Fibroblast of skin of left biceps (primary cell): ENCODE measurements around the gene ZSCAN22.
"Not testable (repeated sequence)": the region's sequence is repeated elsewhere in the genome, so short reads cannot be mapped to it uniquely, and the experiment has no call there.

Source experiments
- DNase-seq, 2 experiments: peaks; one replicate each; pipeline ENCODE4 v3.0.0-alpha.2; 2013; ENCODE audit warnings: low read depth in 2 of 2

Gene ZSCAN22

GRCh38 chr19:58326914-58327726, at the start of gene ZSCAN22:
Gene ZSCAN22 (plus strand): TSS chr19:58326994. CDS start chr19:58334803, 7,809 bp downstream.
- DNase-seq, result peak; percentile 75 to 81

DNA sequence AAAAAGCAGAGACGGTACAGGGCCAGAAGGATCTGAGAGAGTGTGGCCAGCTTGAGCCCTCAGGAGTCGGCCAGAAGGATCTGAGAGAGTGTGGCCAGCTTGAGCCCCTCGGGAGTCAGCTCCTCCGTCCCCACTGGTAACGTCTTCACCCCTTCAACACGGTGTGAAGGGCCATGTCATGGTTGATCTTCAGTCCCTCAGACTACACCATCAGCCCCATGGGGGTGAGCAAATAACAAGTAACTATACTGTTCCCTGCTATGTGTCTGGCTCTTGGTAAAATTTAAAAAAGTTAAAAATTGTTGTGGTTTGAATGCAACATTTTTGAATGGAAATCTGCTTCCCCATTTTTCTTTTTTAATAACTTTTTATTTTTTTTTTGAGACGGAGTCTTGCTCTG, 49.6 kb upstream of the ZSCAN22 start:
- DNase-seq, result no peak

GRCh38 chr19:58277748-58278540, 48.9 kb upstream of the ZSCAN22 start:
- no peak for DNase-seq

DNA sequence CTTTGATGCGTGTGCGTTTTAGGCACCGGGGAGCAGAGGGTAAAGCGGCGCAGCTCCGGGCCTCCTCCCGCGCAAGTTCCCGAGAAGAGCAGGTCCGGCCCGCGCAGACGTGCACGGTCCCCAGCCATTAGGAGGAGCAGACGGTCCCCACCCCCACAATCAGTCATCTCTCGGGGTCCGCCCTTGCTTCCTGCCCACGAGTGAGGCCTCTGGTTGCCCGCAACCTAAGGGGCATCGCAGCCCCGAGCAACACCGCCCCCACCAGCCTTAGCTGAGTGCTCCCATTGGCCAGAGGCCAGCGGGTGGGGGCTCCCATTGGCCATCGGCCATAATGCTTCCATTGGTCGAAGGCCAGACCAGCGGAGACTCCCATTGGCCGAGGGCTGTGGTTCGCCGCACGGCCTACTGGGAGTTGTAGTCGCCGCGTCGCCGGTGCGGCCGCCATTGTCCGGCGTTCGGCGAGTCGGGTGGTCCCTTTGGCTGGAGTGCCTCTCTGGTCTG, 48.2 kb upstream of the ZSCAN22 start, which contains the start of gene ZNF8:
Gene ZNF8 (plus strand): TSS at position 415 of the 501 bp plus-strand sequence. CDS start 127 bp downstream, outside the sequence.
- DNase-seq, result peak; percentile 95 to 96

DNA sequence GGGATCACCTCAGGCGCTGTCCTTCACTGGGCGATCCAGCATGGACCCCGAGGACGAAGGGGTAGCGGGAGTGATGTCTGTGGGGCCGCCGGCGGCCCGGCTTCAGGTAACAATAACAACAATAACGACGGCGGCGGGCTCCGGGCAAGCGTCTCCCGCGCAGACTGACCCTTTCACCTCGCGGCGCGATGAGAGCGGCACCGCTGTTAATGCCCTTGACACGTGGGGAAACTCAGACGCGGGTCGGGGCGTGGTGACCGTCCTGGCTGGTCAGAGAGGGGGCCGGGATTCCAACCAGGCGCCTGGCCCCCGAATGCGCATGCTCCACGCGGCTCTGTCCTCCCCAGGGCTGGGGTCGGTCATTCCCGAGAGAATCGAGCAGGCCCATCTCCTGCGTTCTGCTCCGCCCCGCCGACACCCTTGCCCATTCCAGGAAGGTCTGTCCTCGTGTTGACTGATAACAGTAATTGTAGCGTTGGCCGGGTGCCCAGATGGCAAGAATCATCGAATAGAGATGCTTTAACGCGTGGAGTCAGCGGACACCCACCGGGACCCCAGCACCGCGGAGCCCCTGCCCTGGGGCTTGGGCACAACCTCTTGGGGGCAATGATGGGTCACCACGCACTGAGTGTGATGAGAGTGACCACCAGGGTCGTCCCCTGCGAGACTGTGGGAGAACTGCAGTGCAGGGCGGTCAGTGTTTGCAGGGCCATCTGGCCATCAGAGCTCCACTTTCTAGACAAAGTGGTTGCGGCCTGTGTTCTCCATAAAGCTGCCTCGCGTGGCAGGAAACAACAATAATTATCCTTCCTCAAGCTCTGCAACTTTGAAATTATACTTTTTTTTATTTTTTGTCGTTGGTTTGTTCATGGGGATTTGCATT, 47.5 kb upstream of the ZSCAN22 start:
- DNase-seq, result peak; percentile 18

GRCh38 chr19:58279925-58280316, 46.9 kb upstream of the ZSCAN22 start:
- DNase-seq, result no peak

- DNase-seq, result no peak
Observed at GRCh38 chr19:58284199-58284598, 42.6 kb upstream of the ZSCAN22 start.

GRCh38 chr19:58291943-58292342, 34.9 kb upstream of the ZSCAN22 start:
- DNase-seq, result no peak

- DNase-seq, result no peak
Observed at GRCh38 chr19:58294743-58295374, 31.9 kb upstream of the ZSCAN22 start.

DNA sequence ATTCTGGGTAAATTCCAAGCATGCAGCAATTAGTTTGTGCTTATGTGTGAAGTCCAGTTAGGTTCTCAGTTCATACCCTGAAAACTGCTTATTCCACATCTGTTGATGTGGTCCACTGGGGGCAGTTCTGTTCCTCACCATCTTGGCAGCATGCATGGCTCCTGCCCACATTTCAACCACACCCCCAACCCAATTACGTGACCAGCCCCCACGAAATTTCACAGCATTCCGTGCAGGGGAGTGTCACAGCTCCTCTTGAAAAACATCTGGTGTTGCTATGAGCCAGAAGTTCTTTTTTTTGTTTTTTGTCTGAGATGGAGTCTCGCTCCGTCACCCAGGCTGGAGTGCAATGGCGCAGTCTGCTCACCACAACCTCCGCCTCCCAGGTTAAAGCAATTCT, 30.7 kb upstream of the ZSCAN22 start:
- DNase-seq, result no peak

DNA sequence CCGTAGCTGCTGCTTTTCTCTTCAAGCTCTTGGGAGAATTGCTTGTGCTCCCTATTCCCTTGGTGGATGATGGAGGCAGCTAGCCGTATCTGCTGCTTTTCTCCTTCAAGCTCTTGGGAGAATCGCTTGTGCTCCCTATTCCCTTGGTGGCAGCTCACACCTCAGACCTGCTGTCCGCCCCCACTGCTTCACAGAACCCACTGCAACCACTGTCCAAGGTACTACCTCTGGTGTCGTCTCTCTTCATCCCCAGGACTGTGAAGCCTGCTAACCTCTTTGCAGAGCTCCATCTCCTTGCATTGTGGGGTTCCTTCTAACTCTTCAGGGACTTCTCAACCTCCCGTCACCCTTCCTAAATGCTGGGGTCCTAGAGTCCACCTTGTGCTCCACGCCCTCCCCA, 26.2 kb upstream of the ZSCAN22 start:
- DNase-seq, result no peak

DNA sequence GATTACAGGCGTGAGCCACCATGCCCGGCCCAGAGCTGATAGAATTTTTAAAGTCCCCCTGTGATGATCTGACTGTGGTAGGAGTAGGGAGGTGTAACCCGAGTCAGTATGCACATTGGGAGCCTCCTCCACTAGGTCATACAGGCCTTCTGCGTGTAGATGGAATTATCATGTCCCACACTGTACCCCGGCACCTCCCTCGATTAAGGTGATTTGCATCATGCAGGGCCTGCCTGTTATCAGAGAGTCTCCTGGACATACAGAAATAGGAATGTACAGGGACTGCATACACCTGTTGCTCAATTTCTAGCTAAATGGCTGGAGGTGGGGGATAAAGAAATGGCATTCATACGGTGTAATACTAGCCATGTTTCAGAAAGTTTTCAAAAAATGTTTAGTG, 22.5 kb upstream of the ZSCAN22 start:
- DNase-seq, result no peak

- DNase-seq, result no peak
Observed at GRCh38 chr19:58304748-58305064, 22.1 kb upstream of the ZSCAN22 start.

GRCh38 chr19:58305065-58305931, 21.5 kb upstream of the ZSCAN22 start, which contains the start of gene ERVK3-1:
Gene ERVK3-1 (plus strand): TSS chr19:58305377. CDS start chr19:58312169, 6,792 bp downstream.
- peak; percentile 84 to 89 for DNase-seq

DNA sequence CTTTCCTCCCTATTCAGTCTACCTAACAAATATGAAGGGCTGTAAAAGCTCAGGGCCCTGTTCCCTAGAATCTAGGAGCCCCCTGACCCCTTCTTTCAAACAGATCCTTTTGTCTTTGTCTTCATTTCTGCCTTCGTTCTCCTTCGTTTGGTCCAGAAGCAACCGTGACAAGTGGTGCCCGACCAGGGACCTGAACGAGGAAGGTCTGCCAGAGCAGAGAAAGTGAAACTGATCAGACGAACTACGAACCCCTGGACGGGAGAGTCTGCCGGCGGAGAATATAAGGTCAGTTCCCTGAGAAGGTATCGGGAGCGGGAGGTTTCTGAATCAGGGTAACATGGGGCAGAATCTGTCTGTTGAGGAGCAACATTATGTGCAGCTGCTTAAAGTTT, 20.9 kb upstream of the ZSCAN22 start:
- DNase-seq, result no peak

- DNase-seq, result no peak
Observed at GRCh38 chr19:58307736-58308135, 19.1 kb upstream of the ZSCAN22 start.

DNA sequence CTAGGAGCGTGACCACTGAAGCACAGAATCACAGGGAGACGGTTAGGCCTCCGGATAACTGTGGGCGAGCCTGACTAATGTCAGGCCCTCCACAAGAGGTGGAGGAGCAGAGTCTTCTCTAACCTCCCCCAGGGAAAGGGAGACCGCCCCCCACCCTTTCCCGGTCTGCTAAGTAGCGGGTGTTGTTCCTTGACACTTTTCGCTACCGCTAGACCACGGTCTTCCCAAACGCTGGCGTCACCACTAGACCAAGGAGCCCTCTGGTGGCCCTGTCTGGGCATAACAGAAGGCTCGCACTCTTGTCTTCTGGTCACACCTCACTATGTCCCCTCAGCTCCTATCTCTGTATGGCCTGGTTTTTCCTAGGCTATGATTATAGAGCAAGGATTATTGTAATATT, 16.1 kb upstream of the ZSCAN22 start:
- not testable (repeated sequence) for DNase-seq

GRCh38 chr19:58311345-58311865, 15.4 kb upstream of the ZSCAN22 start:
- DNase-seq, result no peak

DNA sequence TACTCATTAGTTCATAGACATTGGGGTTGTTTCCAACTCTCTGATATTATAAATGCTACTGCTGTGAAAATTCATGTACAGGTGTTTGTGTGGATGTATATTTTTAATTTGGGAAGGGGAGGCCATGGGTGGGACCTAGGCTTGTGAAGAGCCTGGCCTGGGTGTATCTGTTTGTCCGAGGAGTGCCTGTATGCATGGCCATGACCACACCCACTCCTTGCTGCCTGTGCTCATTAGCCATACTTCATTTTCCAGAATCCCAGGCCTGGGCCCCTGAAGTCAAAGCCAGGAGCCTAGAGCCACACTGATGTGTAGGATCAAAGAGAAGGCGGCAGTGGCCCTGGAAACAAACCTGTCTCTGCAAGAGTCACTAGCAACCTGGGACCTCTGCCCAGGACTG, 11.2 kb upstream of the ZSCAN22 start:
- no peak for DNase-seq

DNA sequence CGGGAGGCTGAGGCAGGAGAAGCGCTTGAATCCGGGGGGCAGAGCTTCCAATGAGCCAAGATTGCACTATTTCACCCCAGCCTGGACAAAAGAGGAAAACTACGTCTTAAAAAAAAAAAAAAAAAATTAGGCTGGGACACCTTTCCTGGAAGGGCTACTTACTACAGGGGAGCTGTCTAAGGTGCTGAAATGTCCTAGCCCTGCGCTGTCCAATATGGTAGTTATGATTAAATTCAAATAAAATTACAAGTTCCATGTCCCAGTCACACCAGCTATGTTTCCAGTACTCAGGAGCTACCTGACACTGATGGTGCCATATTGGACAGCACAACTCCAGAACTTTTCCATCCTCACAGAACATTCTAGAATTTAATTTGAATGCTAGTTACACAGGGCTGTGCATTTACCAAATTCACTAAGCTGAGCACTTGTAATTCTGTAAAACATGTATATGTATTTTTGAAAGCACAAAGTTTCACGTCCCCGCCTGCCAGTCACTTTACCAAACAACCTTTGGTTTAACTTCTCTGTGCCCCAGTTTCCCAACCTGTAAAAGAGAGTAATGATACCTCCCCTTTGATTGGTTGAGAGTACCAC, 9.2 kb upstream of the ZSCAN22 start:
- no peak for DNase-seq
